Kidney capillary endothelial cell (primary cell): Measurements from ENCODE around the gene NOXO1.
A peak's percentile ranks its signal among the peaks of the same experiment; 100 is the strongest.

Experiments used
- DNase-seq: peaks from one replicate; pipeline ENCODE4 v3.0.0-alpha.2; 2018; ENCODE audit warnings: low spot score

The NOXO1 gene

GRCh38 chr16:1997494-1998359 lies 16.5 kb upstream of the NOXO1 start:
- no peak for DNase-seq

- DNase-seq = no peak
These were observed 12.5 kb upstream of the NOXO1 start for GRCh38 chr16:1993731-1994131.

- DNase-seq = no peak
These were observed 11.5 kb upstream of the NOXO1 start for GRCh38 chr16:1992704-1993317.

- peak; percentile 87 for DNase-seq
These were observed 10.9 kb upstream of the NOXO1 start for GRCh38 chr16:1991948-1992703.

GRCh38 chr16:1991588-1991947 lies 10.3 kb upstream of the NOXO1 start:
- DNase-seq = no peak

GRCh38 chr16:1991135-1991551 lies 9.9 kb upstream of the NOXO1 start:
- DNase-seq = no peak

- no peak for DNase-seq
These were observed 9.3 kb upstream of the NOXO1 start for GRCh38 chr16:1990351-1991134.

GRCh38 chr16:1990101-1990350 lies 8.8 kb upstream of the NOXO1 start:
- DNase-seq = no peak

GRCh38 chr16:1989209-1990100 lies 8.2 kb upstream of the NOXO1 start, which contains the start of gene SYNGR3:
SYNGR3 (plus strand) TSS chr16:1989970; CDS start chr16:1990103, 133 bp downstream.
- DNase-seq = no peak

GRCh38 chr16:1987198-1987597 lies 5.9 kb upstream of the NOXO1 start:
- DNase-seq = no peak

- no peak for DNase-seq
These were observed 4.3 kb upstream of the NOXO1 start for GRCh38 chr16:1985466-1986150.

GRCh38 chr16:1984347-1985225 lies 3.3 kb upstream of the NOXO1 start:
- no peak for DNase-seq

GRCh38 chr16:1983544-1984346 lies 2.5 kb upstream of the NOXO1 start, which contains the start of gene GFER:
GFER (plus strand) TSS chr16:1984193; CDS start chr16:1984219, 26 bp downstream.
- peak; percentile 84 for DNase-seq

- DNase-seq = no peak
These were observed 1.8 kb upstream of the NOXO1 start for GRCh38 chr16:1982991-1983543.

- DNase-seq = no peak
These were observed 754 bp upstream of the NOXO1 start for GRCh38 chr16:1982013-1982433.

- DNase-seq = no peak
These were observed 540 bp downstream of the NOXO1 start for GRCh38 chr16:1980770-1981087.

- DNase-seq = no peak
These were observed 1.1 kb downstream of the NOXO1 start for GRCh38 chr16:1980030-1980769.
